ENCODE data around the gene ATF7.

DNA sequence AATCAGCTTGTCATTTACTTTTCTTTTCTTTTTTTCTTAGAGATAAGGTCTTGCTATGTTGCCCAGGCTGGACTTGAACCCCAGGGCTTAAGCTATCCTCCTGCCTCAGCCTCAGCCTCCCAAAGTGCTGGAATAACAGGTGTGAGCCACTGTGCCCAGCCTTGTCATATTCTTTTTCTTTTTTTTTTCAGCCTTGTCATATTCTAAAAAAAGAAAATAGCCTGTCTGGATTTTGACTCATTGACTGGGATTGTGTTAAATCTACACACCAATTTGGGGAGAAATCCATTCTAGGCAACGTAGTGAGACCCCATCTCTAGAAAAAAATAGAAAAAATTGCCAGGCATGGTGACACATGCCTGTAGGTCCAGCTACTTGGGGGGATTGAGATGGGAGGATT is 25.6 kb upstream of the ATF7 start:
- TF ChIP-seq, protein P1, sequence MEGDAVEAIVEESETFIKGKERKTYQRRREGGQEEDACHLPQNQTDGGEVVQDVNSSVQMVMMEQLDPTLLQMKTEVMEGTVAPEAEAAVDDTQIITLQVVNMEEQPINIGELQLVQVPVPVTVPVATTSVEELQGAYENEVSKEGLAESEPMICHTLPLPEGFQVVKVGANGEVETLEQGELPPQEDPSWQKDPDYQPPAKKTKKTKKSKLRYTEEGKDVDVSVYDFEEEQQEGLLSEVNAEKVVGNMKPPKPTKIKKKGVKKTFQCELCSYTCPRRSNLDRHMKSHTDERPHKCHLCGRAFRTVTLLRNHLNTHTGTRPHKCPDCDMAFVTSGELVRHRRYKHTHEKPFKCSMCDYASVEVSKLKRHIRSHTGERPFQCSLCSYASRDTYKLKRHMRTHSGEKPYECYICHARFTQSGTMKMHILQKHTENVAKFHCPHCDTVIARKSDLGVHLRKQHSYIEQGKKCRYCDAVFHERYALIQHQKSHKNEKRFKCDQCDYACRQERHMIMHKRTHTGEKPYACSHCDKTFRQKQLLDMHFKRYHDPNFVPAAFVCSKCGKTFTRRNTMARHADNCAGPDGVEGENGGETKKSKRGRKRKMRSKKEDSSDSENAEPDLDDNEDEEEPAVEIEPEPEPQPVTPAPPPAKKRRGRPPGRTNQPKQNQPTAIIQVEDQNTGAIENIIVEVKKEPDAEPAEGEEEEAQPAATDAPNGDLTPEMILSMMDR (IDR thresholded peaks at IDR 0.05; ENCODE audit: insufficient read depth, low read length) = no peak
- no peak for TF ChIP-seq SPI1 (IDR thresholded peaks at IDR 0.05; ENCODE audit: borderline replicate concordance, low read depth)

Measured in HL-60 (cell line).